Esophagus muscularis mucosa (tissue), 4 donors: ENCODE data around the gene TMEM219. TPM values are rescaled to one million over a fixed set of nuclear protein-coding genes. Genes with fewer than 3 reads are reported as not detected.

Experiments
- DNase-seq: peaks from one replicate; pipeline ENCODE4 v3.0.0-alpha.2; 2017; ENCODE audit errors: extremely low spot score
- H3K27ac ChIP-seq, 4 donors: fragments of 200-600 bp; sonication (generic); replicated peaks in 1 of 4; 1 replicate in 3 of 4; 2 replicates in 1 of 4; pipeline ENCODE4 v1.5.1; 2016 to 2019; ENCODE audit warnings: mild to moderate bottlenecking in 1 of 4
- H3K27me3 ChIP-seq, 4 donors: fragments of 200-600 bp; sonication (generic); one replicate each; pipeline versions ENCODE4 v1.5.1 to v1.6.0; 2016 to 2019
- H3K36me3 ChIP-seq, 4 donors: fragments of 200-600 bp; sonication (generic); one replicate each; pipeline ENCODE4 v1.5.1; 2016 to 2019
- H3K4me1 ChIP-seq, 4 donors: fragments of 200-600 bp; sonication (generic); one replicate each; pipeline ENCODE4 v1.5.1; 2016 to 2019
- H3K4me3 ChIP-seq, 4 donors: fragments of 200-600 bp; sonication (generic); 1 replicate in 2 of 4; 2 replicates in 2 of 4; pipeline ENCODE4 v1.5.1; 2016 to 2019; ENCODE audit warnings: mild to moderate bottlenecking in 4 of 4, moderate library complexity in 1 of 4
- H3K9me3 ChIP-seq, 4 donors: fragments of 200-600 bp; sonication (generic); 1 replicate in 3 of 4; 2 replicates in 1 of 4; pipeline ENCODE4 v1.5.1; 2016 to 2019
- EP300 ChIP-seq: sonication (generic); formaldehyde crosslinking; IDR thresholded peaks from one replicate; pipeline ENCODE4 v1.6.1; 2017; ENCODE audit warnings: antibody characterized with exemption
- POLR2A ChIP-seq: fragments of 450-650 bp; IDR thresholded peaks from one replicate; pipeline ENCODE4 v1.6.1; 2017; ENCODE audit warnings: antibody characterized with exemption, moderate library complexity, mild to moderate bottlenecking, low read depth
- POLR2AphosphoS5 ChIP-seq, 2 donors: sonication (generic); formaldehyde crosslinking; IDR thresholded peaks; one replicate each; pipeline ENCODE4 v1.6.1; 2017; ENCODE audit warnings: antibody characterized with exemption in 2 of 2
- WGBS: methylation state at CpG from one replicate; pipeline ENCODE4 v1.1.5; 2018; 5-methylcytosine and 5-hydroxymethylcytosine counted together
- intact Hi-C: fragments of 100-400 bp; cut with DNase I; formaldehyde crosslinking; loops from one replicate; pipeline ENCODE4 v1.15.1; 2023
- total RNA-seq, 4 donors: library from RNA; depleted of rRNA; stranded (reverse); fragments of >200 nt; gene quantifications; one replicate each; pipeline versions ENCODE4 v1.1.0 to v1.2.1, GENCODE V29; 2016
- TF ChIP-seq, protein P1 (sequence below), 3 experiments: fragments of 200-600 bp in 2 of 3; fragments of 450-650 bp in 1 of 3; sonication (generic) in 2 of 3; IDR thresholded peaks; one replicate each; pipeline ENCODE4 v1.5.1; 2017 to 2019; ENCODE audit warnings: antibody characterized with exemption in 3 of 3, mild to moderate bottlenecking in 2 of 3, moderate library complexity in 1 of 3

The TMEM219 gene
- total RNA-seq, 4 donors from 2014 or later, result 96.8 to 114 (median 105) TPM

DNA sequence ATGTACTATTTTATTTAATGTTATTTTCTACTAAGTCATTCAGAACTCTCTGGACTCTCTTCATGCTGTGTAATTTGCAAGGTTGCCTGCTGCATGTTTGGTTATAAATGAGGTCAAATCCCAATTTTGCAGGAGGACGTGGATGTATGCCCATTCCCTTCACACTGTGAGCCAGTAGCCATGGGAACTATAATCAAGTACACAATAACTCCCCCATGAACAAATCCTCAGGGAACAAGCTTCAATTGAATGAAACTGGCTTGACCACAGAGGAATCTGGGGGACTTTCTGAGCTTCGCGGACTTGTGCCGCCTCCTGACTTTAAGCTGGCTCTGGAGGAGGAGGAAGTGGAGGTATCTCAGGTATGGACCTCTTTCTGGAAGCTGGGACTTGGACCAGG, 21.2 kb upstream of the TMEM219 start:
- no peaks in the 10 kb centered on the region for H3K36me3 ChIP-seq
- no peak overlapping the region for H3K4me3 ChIP-seq
- intact Hi-C loops, result no loop called here
- no peaks in the 10 kb centered on the region for H3K27me3 ChIP-seq
- TF ChIP-seq POLR2AphosphoS5 (IDR thresholded peaks at IDR 0.05) (no peak), POLR2A (no peak), EP300 (no peak)
- TF ChIP-seq, protein P1, sequence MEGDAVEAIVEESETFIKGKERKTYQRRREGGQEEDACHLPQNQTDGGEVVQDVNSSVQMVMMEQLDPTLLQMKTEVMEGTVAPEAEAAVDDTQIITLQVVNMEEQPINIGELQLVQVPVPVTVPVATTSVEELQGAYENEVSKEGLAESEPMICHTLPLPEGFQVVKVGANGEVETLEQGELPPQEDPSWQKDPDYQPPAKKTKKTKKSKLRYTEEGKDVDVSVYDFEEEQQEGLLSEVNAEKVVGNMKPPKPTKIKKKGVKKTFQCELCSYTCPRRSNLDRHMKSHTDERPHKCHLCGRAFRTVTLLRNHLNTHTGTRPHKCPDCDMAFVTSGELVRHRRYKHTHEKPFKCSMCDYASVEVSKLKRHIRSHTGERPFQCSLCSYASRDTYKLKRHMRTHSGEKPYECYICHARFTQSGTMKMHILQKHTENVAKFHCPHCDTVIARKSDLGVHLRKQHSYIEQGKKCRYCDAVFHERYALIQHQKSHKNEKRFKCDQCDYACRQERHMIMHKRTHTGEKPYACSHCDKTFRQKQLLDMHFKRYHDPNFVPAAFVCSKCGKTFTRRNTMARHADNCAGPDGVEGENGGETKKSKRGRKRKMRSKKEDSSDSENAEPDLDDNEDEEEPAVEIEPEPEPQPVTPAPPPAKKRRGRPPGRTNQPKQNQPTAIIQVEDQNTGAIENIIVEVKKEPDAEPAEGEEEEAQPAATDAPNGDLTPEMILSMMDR (IDR thresholded peaks at IDR 0.05), result no peak
- H3K9me3 ChIP-seq, result no peaks in the 10 kb centered on the region
- 57% methylated on average over 4 of the region's 4 CpGs for WGBS
- peaks cover 0 to 14% (median 11%) of the 10 kb centered on the region in 4 donors for H3K4me1 ChIP-seq
- no peak for DNase-seq
- H3K27ac ChIP-seq, result no peak overlapping the region

DNA sequence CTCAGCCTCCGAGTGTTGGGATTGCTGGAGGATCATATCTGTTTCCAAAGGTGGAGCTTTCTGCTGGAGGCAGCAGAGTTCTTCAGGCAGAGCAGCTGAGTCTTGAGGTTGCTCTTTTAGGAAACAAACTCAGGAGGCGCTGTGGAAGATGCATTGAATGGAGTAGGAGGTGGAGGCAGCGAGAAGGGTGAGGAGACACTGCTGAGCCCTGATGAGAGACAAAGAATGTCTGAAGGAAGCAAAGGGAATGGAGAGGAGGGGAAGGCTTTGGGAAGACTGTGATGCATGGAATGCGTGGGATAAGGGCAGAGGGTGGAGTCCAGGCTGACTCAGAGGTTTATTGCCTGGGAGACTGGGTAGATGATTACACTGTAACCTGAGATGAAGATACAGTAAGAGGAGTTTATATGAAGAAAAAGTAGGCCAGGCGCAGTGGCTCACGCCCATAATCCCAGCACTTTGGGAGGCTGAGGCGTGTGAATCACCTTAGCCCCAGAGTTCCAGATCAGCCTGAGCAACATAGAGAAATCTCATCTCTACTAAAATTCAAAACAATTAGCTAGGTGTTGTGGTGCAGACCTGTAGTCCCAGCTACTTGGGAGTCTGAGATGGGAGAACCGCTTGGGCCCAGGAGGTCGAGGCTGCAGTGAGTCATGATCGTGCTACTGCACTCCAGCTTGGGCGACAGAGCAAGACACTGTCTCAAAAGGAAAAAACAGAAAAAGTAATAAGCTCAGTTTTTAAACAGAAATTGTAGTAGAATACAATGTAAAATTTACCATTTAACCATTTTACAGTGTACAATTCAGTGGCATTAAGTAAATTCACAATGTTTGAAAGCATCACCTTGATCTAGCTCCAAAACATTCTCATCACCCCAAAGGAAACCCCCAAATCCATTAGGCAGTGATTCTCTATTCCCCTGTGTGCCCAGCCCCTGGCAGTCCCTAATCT, 17.8 kb upstream of the TMEM219 start:
- intact Hi-C loops, result no loop called here
- H3K9me3 ChIP-seq, result no peaks in the 10 kb centered on the region
- 25% methylated on average over 11 of the region's 11 CpGs for WGBS
- H3K27me3 ChIP-seq, result no peaks in the 10 kb centered on the region
- H3K27ac ChIP-seq, result peak overlapping the region; percentile 50 to 78 (median 64)
- DNase-seq, result no peak
- peaks cover 0 to 14% (median 11%) of the 10 kb centered on the region in 4 donors for H3K4me1 ChIP-seq
- no peaks in the 10 kb centered on the region for H3K36me3 ChIP-seq
- H3K4me3 ChIP-seq, result no peak overlapping the region
- peak; percentile 31 to 48 for TF ChIP-seq POLR2AphosphoS5 (IDR thresholded peaks at IDR 0.05)
- TF ChIP-seq EP300, result no peak
- TF ChIP-seq, protein P1 (IDR thresholded peaks at IDR 0.05), result peak in 2 of 3 experiments; percentile 12 to 17
- no peak for TF ChIP-seq POLR2A

DNA sequence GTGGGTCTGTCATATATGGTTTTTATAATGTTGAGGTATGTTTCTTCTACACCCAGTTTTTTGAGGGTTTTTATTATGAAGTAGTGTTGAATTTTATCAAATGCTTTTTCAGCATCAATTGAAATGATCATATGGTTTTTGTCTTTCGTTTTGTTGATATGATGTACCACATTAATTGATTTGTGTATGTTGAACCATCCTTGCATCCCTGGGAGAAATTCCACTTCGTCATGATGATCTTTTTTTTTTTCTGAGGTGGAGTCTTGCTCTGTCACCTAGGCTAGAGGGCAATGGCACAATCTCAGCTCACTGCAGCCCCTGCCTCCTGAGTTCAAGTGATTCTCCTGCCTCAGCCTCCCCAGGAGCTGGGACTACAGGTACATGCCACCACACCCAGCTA, 14.0 kb upstream of the TMEM219 start:
- Histone ChIP-seq H3K4me3 (no peak overlapping the region), H3K4me1 (peaks cover 0 to 14% (median 11%) of the 10 kb centered on the region in 4 donors), H3K27ac (no peak overlapping the region), H3K9me3 (no peaks in the 10 kb centered on the region), H3K27me3 (no peaks in the 10 kb centered on the region), H3K36me3 (no peaks in the 10 kb centered on the region)
- no peak for DNase-seq
- intact Hi-C loops, result no loop called here
- WGBS, result 85% methylated on average over 2 of the region's 2 CpGs
- TF ChIP-seq EP300, result no peak
- TF ChIP-seq POLR2A, result no peak
- TF ChIP-seq, protein P1 (IDR thresholded peaks at IDR 0.05), result no peak
- TF ChIP-seq POLR2AphosphoS5 (IDR thresholded peaks at IDR 0.05), result no peak

DNA sequence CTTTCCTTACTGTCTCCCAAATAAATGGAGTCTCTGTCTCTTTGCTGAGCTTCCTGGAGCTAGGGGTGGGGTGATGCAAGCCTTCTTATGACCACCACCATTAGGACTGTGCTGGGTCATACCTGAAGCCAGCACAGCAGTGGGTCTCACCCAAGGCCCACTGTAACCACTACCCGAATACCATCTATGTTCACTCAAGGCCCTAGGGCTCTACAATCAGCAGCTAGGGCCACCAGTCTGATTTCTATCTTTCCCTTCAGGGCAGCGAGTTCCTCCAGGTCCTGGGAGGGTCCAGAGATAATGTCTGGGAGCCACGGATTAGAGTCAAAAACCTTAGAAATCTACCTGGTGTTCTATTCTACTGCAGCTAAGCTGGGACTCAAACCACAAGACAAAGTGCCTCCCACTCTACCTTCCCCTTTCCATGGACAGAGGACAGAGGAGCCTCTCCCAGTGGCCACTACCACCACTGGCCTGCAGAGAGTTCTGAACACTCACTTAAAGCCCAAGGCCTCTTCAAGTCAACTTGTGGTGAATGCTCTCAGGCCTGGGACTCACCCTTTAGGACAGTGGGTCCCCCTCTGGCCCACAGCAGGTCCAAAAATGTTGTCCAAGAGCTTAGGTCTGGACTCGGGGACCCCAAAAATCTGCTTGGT, 10.9 kb upstream of the TMEM219 start:
- H3K27me3 ChIP-seq, result no peaks in the 10 kb centered on the region
- DNase-seq, result no peak
- H3K9me3 ChIP-seq, result no peaks in the 10 kb centered on the region
- no peak overlapping the region for H3K4me3 ChIP-seq
- H3K36me3 ChIP-seq, result no peaks in the 10 kb centered on the region
- intact Hi-C loops, result no loop called here
- WGBS, result 94% methylated on average over 4 of the region's 4 CpGs
- H3K27ac ChIP-seq, result no peak overlapping the region
- H3K4me1 ChIP-seq, result no peaks in the 10 kb centered on the region
- no peak for TF ChIP-seq POLR2AphosphoS5 (IDR thresholded peaks at IDR 0.05)
